GM19043 (cell line): ENCODE results near the gene MEIOSIN.
"Not testable (repeated sequence)": the region's sequence is repeated elsewhere in the genome, so short reads cannot be mapped to it uniquely, and the experiment has no call there.

Source experiments
- ATAC-seq: cut with Tn5 transposase; IDR thresholded peaks from one replicate; pipeline ENCODE4 v1.9.1; 2021; ENCODE audit warnings: low read depth; ENCODE audit not compliant: unreplicated experiment

MEIOSIN gene

GRCh38 chr19:45733160-45733810 is at the start of gene MEIOSIN:
MEIOSIN (plus strand) TSS chr19:45733439; CDS start chr19:45735377, 1,938 bp downstream.
- ATAC-seq = no peak

DNA sequence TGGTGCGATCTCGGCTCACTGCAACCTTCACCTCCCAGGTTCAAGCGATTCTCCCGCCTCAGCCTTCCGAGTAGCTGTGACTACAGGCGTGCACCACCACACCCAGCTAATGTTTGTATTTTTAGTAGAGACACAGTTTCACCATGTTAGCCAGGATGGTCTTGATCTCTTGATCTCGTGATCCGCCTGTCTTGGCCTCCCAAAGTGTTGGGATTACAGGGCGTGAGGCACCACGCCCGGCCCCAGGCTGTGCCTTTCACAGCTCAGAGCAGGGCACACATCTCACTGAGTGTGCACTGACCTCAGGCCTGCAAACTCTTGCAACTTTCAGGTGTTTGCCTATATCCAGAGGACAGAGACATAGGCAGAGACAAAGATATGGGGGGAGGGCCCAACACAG is 48.2 kb upstream of the MEIOSIN start:
- ATAC-seq = not testable (repeated sequence)

DNA sequence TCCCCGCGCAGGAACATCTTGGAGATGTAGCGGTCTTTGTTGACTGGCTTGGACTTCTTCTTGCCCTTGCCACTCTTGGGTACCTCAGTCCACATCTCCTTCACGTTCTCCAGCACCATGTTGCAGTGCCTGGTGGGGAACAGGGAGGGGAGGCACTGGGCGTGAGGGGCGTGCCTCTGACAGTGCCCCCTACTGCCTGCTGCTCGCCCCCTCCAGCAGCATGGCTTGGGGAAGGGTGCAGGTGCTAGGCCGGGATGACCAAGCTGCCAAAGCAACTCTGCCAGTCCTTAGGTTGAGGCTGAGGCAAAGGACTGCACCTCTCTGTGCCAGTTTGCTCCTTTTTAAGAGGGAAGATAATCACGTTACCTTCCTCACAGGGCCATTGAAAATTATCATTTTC is 45.6 kb upstream of the MEIOSIN start:
- ATAC-seq = no peak

DNA sequence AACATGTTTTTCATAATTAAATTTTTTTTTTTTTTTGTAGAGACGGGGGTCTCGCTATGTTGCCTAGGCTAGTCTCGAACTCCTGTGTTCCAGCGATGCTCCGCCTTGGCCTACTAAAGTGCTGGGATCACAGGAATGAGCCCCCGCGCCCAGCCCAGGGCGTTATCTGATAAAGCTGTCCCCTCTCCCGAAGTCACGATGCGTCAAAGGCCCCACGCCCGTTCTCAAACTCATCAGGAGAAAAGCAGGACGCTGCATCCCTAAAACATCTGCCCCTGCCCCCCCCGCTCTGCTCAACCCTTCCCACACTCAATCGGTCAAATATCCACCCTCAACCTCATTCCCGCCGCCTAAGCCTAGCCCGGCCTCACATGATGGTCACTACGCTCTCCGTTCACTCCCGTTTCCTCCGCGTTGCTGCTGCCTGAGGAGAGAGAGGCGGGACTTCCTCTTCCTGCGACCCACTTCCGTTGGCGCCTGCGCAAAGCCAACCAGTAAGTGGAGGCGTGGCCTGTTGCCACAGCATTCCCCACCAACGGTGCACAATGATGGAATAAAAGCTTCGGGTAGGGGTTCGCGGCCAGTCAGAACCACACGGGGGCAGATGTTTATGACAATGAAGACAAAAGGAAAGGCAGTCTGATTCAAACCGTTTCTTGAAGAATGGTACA is 41.6 kb upstream of the MEIOSIN start, which contains the start of gene SNRPD2:
SNRPD2 (minus strand) TSS at position 438 of the 671 bp plus-strand sequence; CDS start at position 373, 65 bp downstream.
- peak; percentile 44 for ATAC-seq

DNA sequence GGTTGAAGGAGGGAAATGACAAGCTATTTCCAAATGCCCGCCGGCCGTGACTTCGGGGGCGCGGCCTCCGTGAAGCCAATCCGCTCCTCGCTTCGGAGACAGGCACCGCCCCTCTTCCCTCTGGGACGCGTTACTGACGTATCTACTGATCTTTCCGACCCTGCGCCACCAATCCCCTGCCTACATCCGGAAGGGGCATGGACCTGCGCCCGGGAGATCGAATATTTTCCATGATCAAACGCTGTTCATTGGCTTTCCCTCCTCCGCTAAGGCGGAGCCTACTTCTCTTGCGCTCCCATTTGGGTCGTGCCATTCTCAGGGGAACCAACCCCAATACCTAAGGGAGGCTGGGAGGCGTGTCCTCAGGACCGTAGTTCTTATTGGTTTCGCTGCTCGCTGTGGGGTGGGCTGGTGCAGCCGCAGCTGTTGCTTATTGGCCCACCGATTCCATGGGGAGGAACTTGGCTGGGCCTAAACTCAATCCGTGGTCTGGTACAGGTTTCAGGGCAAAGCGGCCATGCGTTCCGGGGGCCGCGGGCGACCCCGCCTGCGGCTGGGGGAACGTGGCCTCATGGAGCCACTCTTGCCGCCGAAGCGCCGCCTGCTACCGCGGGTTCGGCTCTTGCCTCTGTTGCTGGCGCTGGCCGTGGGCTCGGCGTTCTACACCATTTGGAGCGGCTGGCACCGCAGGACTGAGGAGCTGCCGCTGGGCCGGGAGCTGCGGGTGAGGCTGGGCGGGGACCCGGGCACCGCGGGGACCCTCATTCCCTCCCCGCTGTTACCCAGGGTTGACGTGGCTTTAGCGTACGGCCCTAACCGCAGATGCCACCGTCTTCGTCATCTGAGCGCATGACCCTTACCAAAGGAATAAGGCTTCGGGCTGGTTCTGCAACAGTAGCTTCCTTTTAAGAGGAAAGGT is 40.8 kb upstream of the MEIOSIN start, which contains the start of gene QPCTL:
QPCTL (plus strand) TSS at position 480 of the 919 bp plus-strand sequence; CDS start at position 518, 38 bp downstream.
- ATAC-seq = peak; percentile 82

GRCh38 chr19:45693106-45693788 is 40.0 kb upstream of the MEIOSIN start:
- ATAC-seq = no peak

DNA sequence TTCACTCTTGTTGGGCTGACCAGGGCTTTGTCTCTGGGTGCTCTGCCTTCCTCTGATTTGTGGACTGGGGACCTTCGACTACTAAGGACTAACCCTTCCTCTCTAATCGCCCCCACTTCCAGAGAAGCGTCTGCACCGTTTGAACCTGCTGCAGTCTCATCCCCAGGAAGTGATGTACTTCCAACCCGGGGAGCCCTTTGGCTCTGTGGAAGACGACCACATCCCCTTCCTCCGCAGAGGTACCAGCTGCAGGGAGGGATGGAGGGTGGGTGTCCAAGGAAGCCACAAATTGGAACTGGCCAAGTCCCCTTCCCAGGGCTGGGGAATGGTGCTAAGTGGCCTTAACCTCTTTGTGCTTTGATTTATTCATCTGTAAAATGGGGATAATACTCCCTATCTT is 31.6 kb upstream of the MEIOSIN start:
- no peak for ATAC-seq

DNA sequence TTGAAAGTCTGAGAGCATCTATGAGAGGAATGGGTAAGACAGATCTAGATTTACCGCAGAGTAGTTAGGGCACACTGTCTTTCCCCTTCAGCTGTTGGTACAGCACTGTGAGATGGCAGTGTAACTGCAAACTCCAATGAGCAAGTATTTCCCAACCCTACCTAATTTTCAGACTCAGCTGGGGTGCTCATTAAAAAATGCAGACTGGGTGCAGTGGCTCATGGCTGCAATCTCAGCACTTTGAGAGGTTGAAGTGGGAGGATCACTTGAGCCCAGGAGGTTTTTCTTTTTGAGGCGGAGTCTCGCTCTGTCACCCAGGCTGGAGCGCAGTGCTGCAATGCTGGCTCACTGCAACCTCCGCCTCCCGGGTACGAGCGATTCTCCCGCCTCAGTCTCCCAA is 28.1 kb upstream of the MEIOSIN start:
- no peak for ATAC-seq

GRCh38 chr19:45705710-45706415 is 27.4 kb upstream of the MEIOSIN start:
- ATAC-seq = no peak

DNA sequence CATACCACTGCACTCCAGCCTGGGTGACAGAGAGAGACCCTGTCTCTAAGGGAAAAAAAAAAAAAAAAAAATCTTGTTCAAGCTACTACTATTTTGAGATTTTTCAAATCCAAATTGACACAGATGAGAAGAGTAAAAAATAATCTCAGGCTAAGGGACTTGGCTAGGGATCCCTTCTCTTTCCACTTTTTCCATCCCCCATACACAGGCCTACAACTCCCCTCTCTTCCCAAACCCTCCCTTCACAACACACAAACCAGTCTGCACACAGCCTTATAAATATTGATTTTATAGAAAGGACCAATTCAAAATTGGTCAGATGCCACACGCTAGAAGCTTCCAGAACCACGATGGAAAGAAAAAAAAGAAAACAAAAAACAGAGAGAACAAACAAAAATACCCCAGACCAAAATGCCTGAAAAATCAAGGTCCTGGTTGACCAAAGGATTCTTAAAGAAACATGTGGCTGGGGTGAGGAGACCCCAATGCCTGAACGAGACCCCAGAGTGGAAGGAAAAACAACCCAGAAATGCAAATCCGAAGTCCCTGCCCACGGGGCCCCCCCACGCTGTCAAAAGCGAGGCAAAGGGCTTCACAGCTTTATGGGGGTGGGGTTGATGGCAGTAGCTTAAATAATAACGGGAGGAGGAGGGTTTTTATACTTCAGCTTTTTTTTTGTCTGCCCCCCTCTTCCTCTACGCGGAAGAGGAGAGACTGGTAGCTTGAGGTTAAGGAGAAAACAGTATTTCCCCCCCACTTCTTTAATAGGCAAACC is 22.7 kb upstream of the MEIOSIN start:
- ATAC-seq = no peak

- ATAC-seq = no peak
These were observed 21.2 kb upstream of the MEIOSIN start for GRCh38 chr19:45711851-45712698.

DNA sequence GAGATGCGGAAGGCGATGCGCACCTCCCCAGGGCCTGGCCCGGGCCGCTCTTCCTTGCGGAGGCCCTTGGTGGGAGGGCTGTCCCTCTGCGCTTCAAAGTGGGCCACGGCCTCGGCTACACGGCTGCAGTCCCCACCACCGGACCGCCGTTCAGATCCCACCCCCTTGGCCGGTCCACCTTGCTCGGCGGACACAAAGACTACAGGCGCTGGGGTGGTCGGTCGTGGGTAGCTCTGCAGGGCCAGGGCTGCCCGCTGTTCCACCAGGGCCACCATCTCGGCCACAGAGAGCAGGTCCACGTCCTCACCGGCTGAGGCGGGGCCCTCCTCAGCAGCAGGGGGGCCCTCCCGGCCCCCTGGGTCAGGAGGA is 20.6 kb upstream of the MEIOSIN start:
- no peak for ATAC-seq

- no peak for ATAC-seq
These were observed 20.1 kb upstream of the MEIOSIN start for GRCh38 chr19:45713141-45713540.

DNA sequence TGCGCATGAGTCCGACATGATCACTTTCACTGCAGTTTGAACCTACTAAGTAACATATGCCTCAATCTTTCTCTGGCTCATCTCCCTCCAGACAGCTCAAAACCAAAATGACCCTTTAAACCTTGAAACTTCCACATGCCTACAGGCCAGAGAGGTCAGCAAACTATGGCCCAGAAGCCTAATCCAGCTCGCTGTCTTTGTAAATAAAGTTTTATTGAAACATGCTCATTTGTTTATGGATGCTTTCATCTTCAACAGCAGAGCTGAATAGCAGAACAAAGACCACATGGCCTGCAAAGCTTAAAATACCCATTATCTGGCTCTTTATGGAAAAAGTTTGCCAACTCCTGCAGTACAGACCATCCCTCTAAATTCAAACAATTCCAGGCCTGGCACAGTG is 18.1 kb upstream of the MEIOSIN start:
- no peak for ATAC-seq

- no peak for ATAC-seq
These were observed 16.7 kb upstream of the MEIOSIN start for GRCh38 chr19:45716359-45717130.

- ATAC-seq = peak; percentile 94
These were observed 15.9 kb upstream of the MEIOSIN start for GRCh38 chr19:45717131-45717982.
